H54 (cell line): ENCODE results near the gene KIF11.
"Not testable (repeated sequence)": the region's sequence is repeated elsewhere in the genome, so short reads cannot be mapped to it uniquely, and the experiment has no call there.

Experiments
- DNase-seq: peaks from one replicate; pipeline ENCODE4 v3.0.0; 2011; ENCODE audit warnings: low spot score, mixed read lengths; ENCODE audit not compliant: insufficient read length
- FAIRE-seq: peaks from 3 replicates; lab custom pipeline; 2011; peaks lifted over from hg19 to GRCh38; lab: Jason Lieb, UNC
- POLR2A ChIP-seq: IDR thresholded peaks from 2 replicates; pipeline ENCODE4 v1.6.1; 2011; ENCODE audit warnings: low read depth, mild to moderate bottlenecking, low read length

KIF11 gene

DNA sequence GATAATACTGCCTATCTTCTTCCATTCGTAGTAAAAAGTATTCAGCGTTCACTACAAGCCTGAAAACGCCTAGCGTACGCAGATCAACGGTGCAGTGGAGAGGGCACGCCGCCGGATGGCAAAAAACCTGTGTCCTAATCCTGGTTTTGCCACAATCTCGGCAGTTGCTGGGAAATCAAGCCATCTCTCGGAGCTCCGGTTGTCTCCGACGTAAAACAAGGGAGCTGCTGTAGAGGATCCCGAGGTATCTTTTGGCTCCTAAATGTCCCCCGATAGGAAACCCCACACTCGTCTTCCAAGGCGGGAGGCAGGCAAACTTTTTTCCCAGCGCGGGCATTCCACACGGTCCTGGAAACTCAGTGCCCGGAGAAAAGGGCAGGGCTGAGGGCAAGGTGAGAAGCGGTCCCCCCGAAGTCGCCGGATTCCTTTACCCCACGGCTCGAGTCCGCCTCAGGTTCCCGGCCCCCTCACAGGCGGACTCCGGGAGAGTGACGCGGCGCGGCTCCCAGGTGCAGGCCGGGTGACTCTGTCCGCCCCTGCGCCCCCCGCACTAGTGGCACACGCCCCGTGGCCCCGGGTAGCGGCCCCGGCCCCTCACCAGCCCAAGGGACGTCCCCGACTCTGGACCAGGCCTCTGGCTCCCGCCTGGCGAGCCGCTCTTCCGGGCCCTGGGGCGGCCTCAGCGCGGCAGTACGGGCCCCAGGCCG lies 19.7 kb upstream of the KIF11 start:
- TF ChIP-seq POLR2A = no peak
- FAIRE-seq (no peak), DNase-seq (no peak)

DNA sequence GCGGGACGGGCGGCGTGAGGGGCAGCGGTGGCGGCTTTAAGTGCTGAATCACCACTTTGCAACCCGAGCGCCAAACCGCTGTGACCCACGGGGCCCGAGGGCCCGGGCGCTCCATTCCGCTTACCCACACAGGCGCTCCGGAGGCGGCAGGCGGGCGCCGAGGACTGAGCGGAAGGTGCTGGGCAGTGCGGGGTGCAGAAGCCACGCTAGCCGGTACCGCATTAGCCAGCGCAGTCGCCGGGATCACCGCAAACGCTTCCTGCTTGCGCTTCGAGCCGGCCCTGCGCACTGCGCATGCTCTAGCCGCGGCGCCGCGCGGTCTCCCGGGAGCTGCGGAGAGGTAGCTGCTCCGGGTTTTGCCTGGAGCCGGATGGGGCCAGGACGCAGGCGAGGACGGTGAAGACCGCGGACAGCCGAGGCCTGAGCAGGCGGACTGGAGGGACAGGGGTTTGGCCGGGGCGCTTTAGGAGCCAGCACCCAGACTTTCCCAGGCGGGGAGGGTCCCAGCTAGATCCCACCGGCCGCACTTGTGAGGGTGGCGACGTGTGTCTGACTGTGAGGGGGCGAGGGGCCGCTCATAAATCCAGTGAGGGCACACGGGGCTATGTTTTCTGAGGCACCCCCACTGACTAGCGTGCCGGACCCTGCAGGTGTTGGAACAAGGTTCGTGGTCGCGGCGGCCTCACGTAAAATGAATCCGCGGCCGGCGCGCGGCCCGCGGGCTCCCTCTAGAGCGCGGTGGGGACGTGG lies 19.0 kb upstream of the KIF11 start, which contains the start of gene IDE:
Gene IDE (minus strand): TSS at position 296 of the 750 bp plus-strand sequence. CDS start 74 bp downstream, at position 222.
- TF ChIP-seq POLR2A = peak; percentile 73
- FAIRE-seq (no peak), DNase-seq (peak; percentile 92)

DNA sequence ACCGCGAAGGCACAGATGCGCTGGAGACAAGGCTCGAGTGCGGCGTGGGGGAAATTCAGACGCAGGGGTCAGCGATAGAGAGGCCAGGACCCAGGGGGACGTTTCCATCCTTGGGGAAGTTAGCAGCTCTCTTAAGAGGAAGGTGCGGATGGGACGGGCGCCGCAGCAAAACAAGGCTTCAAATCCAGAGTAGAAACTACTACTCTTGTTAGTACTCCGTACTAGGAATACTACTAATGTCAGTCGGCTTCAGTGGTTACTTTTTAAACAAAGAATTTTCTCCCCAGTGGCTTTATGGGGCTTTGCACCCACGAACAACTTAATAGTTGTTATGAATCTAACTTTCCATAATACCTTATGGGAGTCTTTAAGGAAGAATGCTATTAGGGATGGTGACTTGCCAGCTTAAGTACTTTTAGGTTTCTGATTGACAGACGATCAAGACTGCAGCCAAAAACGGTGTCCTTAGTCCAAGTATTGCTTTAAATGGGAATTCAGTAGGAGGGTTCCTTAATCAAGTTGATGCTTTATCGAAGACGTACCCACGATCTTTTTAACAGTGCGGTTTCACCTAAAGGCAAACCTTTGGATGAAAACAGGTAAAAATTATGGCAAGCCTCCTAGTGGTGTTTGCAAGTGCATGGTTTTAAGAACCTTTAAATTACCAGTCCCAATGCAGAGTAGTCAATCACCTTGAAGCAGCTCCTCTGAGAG lies 18.2 kb upstream of the KIF11 start:
- 0 out of 2 replicates have a peak, but pooled peaks have one; percentile 17 for TF ChIP-seq POLR2A
- peak; percentile 75 for DNase-seq
- FAIRE-seq = no peak

DNA sequence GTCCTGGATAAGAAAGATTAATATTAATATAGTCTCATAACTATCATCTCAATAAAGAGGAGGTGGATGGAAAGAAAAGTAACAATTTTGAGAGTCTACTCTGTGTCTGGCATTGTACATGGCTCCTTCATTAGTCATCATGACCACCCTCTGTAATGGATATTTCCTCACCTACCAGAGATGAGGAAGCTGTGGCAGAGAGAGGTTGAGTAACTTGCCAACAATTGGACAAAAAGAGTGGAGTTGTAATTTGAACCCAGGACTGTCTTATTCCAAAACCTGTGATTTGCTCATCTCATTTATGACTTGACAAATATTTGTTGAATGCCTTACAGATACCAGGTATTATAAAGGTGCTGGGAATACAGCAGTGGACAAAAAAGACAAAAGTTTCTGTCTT lies 17.0 kb upstream of the KIF11 start:
- FAIRE-seq (peak; percentile 30), DNase-seq (no peak)
- no peak for TF ChIP-seq POLR2A

DNA sequence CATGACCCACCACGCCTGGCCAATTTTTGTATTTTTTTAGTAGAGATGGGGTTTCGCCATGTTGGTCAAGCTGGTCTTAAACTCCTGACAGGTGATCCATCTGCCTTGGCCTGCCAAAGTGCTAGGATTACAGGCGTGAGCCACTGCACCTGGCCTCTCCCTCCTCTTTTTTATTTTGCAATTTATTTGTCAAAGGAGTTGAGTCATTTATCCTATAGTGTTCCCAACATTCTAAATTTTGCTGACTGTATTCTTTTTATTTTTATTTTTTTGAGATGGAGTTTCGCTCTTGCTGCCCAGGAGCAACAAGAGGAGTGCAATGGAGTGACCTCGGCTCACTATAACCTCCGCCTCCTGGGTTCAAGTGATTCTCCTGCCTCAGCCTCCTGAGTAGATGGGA lies 10.6 kb upstream of the KIF11 start:
- FAIRE-seq = not testable (repeated sequence)

DNA sequence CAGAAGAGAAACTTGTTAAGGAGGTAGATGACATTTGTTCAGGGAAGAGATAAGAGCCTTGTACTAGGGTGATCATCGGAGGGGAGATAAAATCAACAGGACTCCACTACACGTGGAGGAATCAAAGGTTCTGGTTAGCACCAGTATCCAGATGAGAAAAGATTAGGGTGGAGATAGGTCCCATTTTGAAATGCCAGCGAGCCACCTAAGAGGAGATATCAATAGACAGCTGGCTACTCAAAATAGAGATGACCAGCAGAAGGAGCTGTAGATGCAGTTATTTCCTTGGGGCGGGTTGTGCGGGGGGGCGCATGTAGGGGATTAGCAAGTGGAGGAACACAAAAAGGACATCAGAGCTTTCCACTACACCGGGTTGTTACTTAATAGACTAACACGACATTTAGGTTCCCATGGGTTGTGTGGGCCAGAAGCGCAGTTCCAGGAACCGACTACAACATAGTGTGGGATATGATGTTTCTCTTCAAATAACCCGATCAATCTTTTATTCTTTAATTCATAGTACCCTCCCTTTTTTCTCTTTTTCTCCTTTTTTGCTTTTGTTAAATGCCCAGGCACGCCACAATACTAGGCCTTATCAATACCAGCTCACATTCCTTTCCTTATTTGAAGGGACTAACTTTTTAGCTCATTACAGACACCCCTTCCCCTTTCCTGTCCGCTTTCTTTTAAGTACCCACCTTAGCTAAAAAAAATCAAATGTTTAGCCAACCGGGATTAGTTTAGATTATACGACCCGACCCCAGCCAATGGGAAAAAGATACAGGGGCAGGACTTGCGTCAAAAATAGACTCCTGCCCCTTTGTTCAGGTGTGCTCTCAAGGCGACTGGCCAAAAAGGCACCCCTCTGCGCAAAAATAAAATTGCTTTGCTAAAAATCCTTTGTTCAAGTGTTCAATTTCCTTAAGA lies 2.0 kb upstream of the KIF11 start:
- no peak for TF ChIP-seq POLR2A
- FAIRE-seq = peak; percentile 23
- no peak for DNase-seq

More for the DNA sequence above, 10.6 kb upstream of the KIF11 start:
- DNase-seq = not testable (repeated sequence)

DNA sequence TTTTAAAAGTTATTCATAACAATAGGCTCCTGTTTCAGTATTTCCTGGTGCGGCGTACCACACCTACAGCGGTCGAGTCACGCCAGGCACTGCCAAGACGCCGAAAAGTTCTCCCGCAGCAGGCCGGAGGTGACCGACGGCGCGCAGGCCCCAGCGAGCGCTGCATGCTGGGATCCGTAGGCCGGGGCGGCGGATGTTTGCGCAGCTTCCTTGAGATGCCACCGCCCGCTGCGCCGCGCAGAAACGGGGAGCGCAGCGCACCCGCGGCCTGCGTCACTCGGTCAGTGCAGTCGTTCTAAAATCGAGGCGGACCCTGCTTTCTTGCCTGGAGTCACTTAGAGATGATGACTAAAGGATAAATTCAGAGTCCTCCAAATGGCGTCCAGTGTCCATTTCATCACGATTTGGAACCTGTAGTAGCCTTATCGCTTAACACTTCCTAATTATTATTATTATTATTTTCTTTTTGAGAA lies 1.3 kb upstream of the KIF11 start:
- TF ChIP-seq POLR2A = peak; percentile 81
- peak; percentile 71 for DNase-seq
- peak; percentile 62 for FAIRE-seq

DNA sequence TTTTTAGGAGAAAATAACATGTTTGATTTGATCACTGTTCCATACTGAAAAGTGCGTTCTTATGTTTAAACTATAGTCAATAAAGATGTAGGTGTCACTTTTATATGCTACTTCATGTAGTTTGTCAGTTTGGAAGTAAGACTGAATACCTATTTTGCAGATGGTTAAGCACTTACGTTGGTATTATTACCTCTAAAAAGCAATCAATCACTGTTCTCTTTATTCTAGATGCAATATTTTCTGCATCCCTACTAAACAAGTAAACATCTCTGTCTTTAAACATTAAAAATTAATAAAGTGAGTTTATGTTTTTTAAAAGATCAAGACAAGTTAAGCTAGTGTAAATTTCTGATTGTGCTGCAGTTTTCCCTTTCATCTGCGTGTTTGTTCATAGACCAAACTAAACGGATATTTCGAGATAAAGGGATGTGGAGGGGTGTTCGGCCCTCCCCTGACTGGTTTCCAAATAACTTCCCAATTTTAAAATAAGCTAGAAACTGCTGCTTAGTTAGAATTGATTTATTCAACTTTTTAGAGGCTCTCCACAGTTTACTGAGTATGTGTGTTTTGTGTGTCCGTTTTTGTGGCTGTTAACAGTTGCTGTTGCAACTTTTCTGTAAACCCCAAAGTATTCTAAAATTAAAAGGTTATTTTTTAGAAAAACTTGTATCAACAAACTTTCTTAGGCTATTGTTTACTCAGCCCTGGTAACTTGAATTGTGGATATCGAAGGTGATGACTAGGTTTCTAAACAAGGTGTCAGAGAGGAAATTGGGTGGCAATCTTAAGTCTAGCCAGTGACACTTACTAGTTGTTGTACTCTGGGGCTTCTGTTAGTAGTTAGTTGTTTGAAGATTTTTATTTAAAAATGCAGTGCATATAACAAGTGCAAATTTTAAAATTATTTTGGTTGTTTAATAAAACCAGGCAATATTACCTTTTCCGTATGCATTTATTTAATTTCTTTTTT lies 974 bp downstream of the KIF11 start:
- no peak for TF ChIP-seq POLR2A
- DNase-seq (no peak), FAIRE-seq (peak; percentile 27)

DNA sequence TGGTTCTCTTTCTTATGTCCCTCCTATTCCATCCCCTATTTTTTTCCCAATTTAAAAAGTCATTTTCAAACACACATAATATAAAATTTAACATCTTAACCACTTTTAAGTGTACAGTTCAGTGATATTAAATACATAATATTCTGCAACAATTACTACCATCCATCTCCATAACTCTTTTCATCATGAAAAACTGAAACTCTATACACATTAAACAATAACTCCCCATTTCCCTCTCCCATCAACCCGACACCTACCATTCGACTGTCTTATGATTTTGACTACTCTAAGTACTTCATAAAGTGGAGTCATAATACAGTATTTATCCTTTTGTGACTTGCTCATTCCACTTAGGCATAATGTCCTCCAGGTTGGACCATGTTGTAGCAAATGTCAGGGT lies 2.6 kb downstream of the KIF11 start:
- no peak for TF ChIP-seq POLR2A
- DNase-seq (no peak), FAIRE-seq (no peak)

DNA sequence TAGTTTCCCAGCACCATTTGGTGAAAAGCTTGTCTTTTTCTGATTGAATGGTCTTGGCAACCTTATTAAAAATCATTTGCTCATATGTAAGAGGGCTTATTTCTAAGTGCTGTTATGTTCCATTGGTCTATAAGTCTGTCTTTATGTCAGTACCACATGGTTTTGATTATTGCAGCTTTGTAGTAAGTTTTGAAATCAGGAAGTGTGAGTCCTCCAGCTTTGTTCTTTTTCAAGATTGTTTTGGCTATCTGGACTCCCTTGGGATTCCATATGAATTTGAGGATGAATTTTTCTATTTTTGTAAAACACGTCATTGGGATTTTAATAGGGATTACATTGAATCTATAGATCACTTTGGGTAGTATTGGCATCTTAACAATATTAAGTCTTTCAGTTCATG lies 5.4 kb downstream of the KIF11 start:
- FAIRE-seq (no peak), DNase-seq (no peak)
- TF ChIP-seq POLR2A = no peak

DNA sequence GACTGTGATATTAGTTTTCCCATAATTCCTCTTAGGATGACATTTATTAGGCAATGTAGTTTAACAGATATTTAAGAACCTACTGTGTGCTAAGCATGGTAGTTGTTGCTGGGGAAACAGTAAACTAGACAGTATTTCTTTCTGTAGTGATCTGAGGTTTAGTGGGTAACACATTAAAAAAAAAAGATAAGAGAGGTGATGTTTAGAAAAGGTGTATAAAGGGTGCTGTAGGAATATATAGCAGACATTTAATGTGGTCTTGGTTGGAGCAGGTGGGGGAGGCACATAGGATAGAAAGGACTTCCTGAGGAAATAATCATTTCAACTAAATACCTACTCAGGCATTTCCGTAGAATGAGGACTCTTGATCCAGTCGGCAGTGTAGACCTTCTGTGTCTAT lies 11.9 kb downstream of the KIF11 start:
- peak; percentile 62 for FAIRE-seq
- TF ChIP-seq POLR2A = no peak
- DNase-seq = no peak

DNA sequence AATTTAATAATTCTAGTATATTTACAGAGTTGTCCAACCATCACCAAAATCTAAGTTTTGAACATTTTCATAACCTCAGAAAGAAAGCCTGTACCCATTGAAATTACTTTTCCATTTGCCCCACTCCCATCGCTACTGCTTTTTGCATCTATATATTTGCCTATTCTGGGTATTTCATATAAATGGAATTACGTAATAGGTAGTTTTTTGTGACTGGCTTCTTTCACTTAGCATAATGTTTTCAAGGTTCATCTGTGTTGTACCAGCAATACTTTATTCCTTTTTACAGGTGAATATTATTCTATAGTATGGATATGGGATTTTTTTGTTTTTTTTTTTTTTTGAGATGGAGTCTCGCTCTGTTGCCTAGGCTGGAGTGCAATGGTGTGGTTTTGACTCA lies 22.6 kb downstream of the KIF11 start:
- DNase-seq = no peak
- no peak for TF ChIP-seq POLR2A
- no peak for FAIRE-seq
